K562 (cell line): ENCODE data around the gene NT5DC4. TPM values are rescaled to one million over a fixed set of nuclear protein-coding genes. Genes with fewer than 3 reads are reported as not detected.
A peak's percentile ranks its signal among the peaks of the same experiment; 100 is the strongest.

ENCODE experiments used
- MAFG ChIP-seq: fragments of 450-650 bp; conservative IDR thresholded peaks from 2 replicates; pipeline ENCODE4 v1.6.1; 2016; ENCODE audit warnings: missing genetic modification characterization, missing compliant biosample characterization
- MGA ChIP-seq: fragments of 450-650 bp; IDR thresholded peaks from 2 replicates; pipeline ENCODE4 v1.6.1; 2016; ENCODE audit warnings: mild to moderate bottlenecking, moderate library complexity
- NFIC ChIP-seq: fragments of 450-650 bp; IDR thresholded peaks from 2 replicates; pipeline ENCODE4 v1.6.1; 2017; ENCODE audit warnings: mild to moderate bottlenecking, inconsistent platforms
- POLR2G ChIP-seq: fragments of 200-400 bp; formaldehyde crosslinking; IDR thresholded peaks from 2 replicates; pipeline ENCODE4 v1.6.1; 2017; ENCODE audit warnings: low read depth, mild to moderate bottlenecking, antibody characterized with exemption, low read length, moderate library complexity
- STAT6 ChIP-seq: sonication (generic); formaldehyde crosslinking; IDR thresholded peaks from 2 replicates; pipeline ENCODE4 v1.8.1; 2023; ENCODE audit warnings: mild to moderate bottlenecking, missing genetic modification reagents
- WHSC1 ChIP-seq: IDR thresholded peaks from one replicate; pipeline ENCODE4 v1.6.1; 2012; ENCODE audit warnings: low read length, control low read depth, inconsistent platforms
- YY1 ChIP-seq, 3 experiments: IDR thresholded peaks; 2 replicates each; pipeline ENCODE4 v1.6.1; 2011; ENCODE audit warnings: low read length in 2 of 3, mild to moderate bottlenecking in 2 of 3, moderate library complexity in 2 of 3, borderline replicate concordance in 1 of 3, control low read depth in 1 of 3, low read depth in 1 of 3; ENCODE audit not compliant: insufficient read depth in 3 of 3, insufficient replicate concordance in 2 of 3, control insufficient read depth in 1 of 3, insufficient read length in 1 of 3; ENCODE audit errors: extremely low read depth in 1 of 3
- ZNF165 ChIP-seq: fragments of 250-450 bp; sonication (Bioruptor Pico); IDR thresholded peaks from 2 replicates; pipeline ENCODE4 v1.4.0; 2020; ENCODE audit warnings: borderline replicate concordance
- ZNF655 ChIP-seq: fragments of 250-450 bp; sonication (Bioruptor Pico); IDR thresholded peaks from 2 replicates; pipeline ENCODE4 v1.5.0; 2021
- polyA plus RNA-seq, 8 experiments: library from polyadenylated mRNA; depleted of rRNA in 4 of 8; stranded (reverse) in 5 of 8; unstranded in 3 of 8; fragments of >200 nt; fragmentation: Nextera tagmentation in 2 of 8; fragmentation: Illumina TruSeq in 1 of 8; extraction: Ambion mirVana in 2 of 8; extraction: Trizol in 1 of 8; gene quantifications; 2 replicates each; pipeline versions ENCODE4 v1.2.1 to v1.2.3, GENCODE V29; 2011 to 2014; ENCODE audit warnings: inconsistent platforms in 1 of 8, missing spikeins in 1 of 8
- total RNA-seq, 7 experiments: library from RNA; depleted of rRNA in 6 of 7; stranded (reverse); fragments of >200 nt in 6 of 7; fragmentation: Illumina TruSeq in 2 of 7; extraction: Trizol in 2 of 7; gene quantifications; 2 replicates each; pipeline versions ENCODE4 v1.2.1 to v1.2.3, GENCODE V29; 2011 to 2021; ENCODE audit warnings: low replicate concordance in 1 of 7

The NT5DC4 gene
- total and polyA plus RNA-seq, 9 of the 15 experiments (the other 6 are each of a cell fraction or from before 2014, with no cell fraction given), result 0.44 to 6.9 (median 2.5) TPM

GRCh38 chr2:112686348-112687217 is 34.2 kb upstream of the NT5DC4 start (continued):
- TF ChIP-seq YY1 (IDR thresholded peaks at IDR 0.05; ENCODE audit: borderline replicate concordance in 1 of 3, control insufficient read depth in 1 of 3, extremely low read depth in 1 of 3, insufficient read depth in 3 of 3, insufficient read length in 1 of 3, insufficient replicate concordance in 2 of 3, low read depth in 1 of 3, low read length in 2 of 3) (no peak), POLR2G (peak; percentile 61), ZNF165 (no peak), NFIC (0 out of 2 replicates have a peak, but pooled peaks have one; percentile 10), MGA (0 out of 2 replicates have a peak, but pooled peaks have one; percentile 6), ZNF655 (CRISPR knock-in tag) (no peak), STAT6 (CRISPR knock-in tag) (peak; percentile 45; the same call in 1 of the 2 replicates), MAFG (tag) (no peak), WHSC1 (no peak)
